ENCODE measurements around the gene MUC6. TPM values are rescaled to one million over a fixed set of nuclear protein-coding genes. Genes with fewer than 3 reads are reported as not detected.

The MUC6 gene
- total RNA-seq, 1 experiment from 2014 or later: not detected

- intact Hi-C loops (cut with micrococcal nuclease): no loop called here
- BruUV-seq (replicated peaks): no TSS peak
- Mint-ChIP-seq H3K9me3 (ENCODE audit: unreplicated experiment) (peaks cover 9% of the 10 kb centered on the region), H3K36me3 (ENCODE audit: insufficient read depth, unreplicated experiment) (no peaks in the 10 kb centered on the region), H3K27me3 (ENCODE audit: insufficient read depth, unreplicated experiment) (peaks cover 14% of the 10 kb centered on the region), H3K4me3 (ENCODE audit: unreplicated experiment) (no peak overlapping the region), H3K27ac (ENCODE audit: low read depth, unreplicated experiment) (no peak overlapping the region), H3K4me1 (ENCODE audit: insufficient read depth, unreplicated experiment) (peaks cover 11% of the 10 kb centered on the region)
- DNase-seq (ENCODE audit: unreplicated experiment): no peak
- ChIA-PET POLR2A (no interaction called here), CTCF (interaction anchor here (0.6 kb wide), 1 partner anchor 109 kb away, joined by 4 read pairs; no protein-coding TSS in a partner anchor)
- no peak for TF ChIP-seq CTCF (IDR thresholded peaks at IDR 0.05; ENCODE audit: unreplicated experiment)
Observed at GRCh38 chr11:1048375-1049070, 12.0 kb upstream of the MUC6 start.

DNA sequence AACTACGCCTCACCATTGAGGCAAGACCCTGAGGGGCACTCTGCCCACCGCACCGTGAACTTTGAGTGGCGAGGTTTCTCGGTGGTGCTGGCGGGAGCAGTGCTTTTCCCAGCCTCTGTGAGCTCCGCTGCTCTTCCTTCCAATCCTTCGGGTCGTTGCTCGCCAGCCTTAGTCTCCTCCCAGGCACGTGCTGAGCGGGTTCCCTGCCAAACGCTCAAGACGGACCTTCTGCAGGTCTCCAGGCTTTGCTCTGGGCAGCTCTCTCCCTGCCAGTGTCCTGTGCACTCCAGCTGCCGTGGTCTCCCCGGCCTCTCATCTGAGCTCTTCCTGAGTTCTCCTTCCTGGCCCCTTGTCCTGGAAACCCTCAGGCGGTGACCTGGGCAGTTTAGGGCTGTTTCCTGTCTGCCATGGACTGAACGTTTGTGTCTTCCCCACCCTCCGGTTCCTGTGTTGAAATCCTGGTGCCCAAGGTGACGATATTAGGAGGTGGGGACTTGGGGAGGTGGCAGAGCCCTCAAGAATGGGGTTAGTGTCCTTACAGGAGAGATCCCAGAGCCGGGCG lies 11.2 kb upstream of the MUC6 start:
- ChIA-PET CTCF (interaction anchor here (0.6 kb wide), 1 partner anchor 108 kb away, joined by 4 read pairs; no protein-coding TSS in a partner anchor), POLR2A (no interaction called here)
- no peaks in the 10 kb centered on the region for H3K36me3 Mint-ChIP-seq (ENCODE audit: insufficient read depth, unreplicated experiment)
- intact Hi-C loops (cut with micrococcal nuclease): no loop called here
- no peak for TF ChIP-seq CTCF (IDR thresholded peaks at IDR 0.05; ENCODE audit: unreplicated experiment)
- BruUV-seq (replicated peaks): no TSS peak
- H3K4me3 Mint-ChIP-seq (ENCODE audit: unreplicated experiment): no peak overlapping the region
- H3K27me3 Mint-ChIP-seq (ENCODE audit: insufficient read depth, unreplicated experiment): peaks cover 14% of the 10 kb centered on the region
- DNase-seq (ENCODE audit: unreplicated experiment): no peak
- H3K27ac Mint-ChIP-seq (ENCODE audit: low read depth, unreplicated experiment): no peak overlapping the region
- peaks cover 9% of the 10 kb centered on the region for H3K9me3 Mint-ChIP-seq (ENCODE audit: unreplicated experiment)
- peaks cover 11% of the 10 kb centered on the region for H3K4me1 Mint-ChIP-seq (ENCODE audit: insufficient read depth, unreplicated experiment)

DNA sequence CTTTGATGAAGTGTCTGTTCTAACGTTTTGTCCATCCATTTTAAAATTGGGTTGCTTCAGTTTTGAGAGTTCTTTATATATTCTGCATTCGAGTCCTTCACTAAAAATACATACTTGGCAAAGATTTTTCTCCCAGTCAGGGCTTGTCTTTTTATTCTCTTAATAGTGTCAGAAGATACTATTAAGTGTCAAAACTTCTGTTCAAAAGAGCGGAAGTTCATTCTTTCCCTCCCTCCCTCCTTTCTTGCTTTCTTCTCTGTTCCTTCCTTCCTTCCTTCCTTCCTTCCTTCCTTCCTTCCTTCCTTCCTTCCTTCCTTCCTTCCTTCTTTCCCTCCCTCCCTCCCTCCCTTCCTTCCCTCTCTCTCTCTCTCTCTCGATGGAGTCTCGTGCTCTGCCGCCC lies 7.6 kb upstream of the MUC6 start:
- intact Hi-C loops (cut with micrococcal nuclease): no loop called here
- CTCF ChIA-PET: no interaction called here
- H3K36me3 Mint-ChIP-seq (ENCODE audit: insufficient read depth, unreplicated experiment): no peaks in the 10 kb centered on the region

More for the DNA sequence above, 7.6 kb upstream of the MUC6 start:
- POLR2A ChIA-PET: no interaction called here
- Mint-ChIP-seq H3K9me3 (ENCODE audit: unreplicated experiment) (peaks cover 9% of the 10 kb centered on the region), H3K4me3 (ENCODE audit: unreplicated experiment) (no peak overlapping the region), H3K27me3 (ENCODE audit: insufficient read depth, unreplicated experiment) (peaks cover 14% of the 10 kb centered on the region), H3K4me1 (ENCODE audit: insufficient read depth, unreplicated experiment) (peaks cover 8% of the 10 kb centered on the region), H3K27ac (ENCODE audit: low read depth, unreplicated experiment) (no peak overlapping the region)
- no peak for TF ChIP-seq CTCF (IDR thresholded peaks at IDR 0.05; ENCODE audit: unreplicated experiment)
- DNase-seq (ENCODE audit: unreplicated experiment): no peak
- no TSS peak for BruUV-seq (replicated peaks)
